Mesothelial cell of epicardium (in vitro differentiated cells): Measurements from ENCODE around the gene TNFRSF1B. TPM values are rescaled to one million over a fixed set of nuclear protein-coding genes. Genes with fewer than 3 reads are reported as not detected.

Experiments used
- DNase-seq, 2 experiments: peaks; one replicate each; pipeline ENCODE4 v3.0.0; 2021; ENCODE audit warnings: low spot score in 2 of 2; ENCODE audit not compliant: unreplicated experiment in 2 of 2
- H3K27ac Mint-ChIP-seq: 2 replicates; pipeline ENCODE4 v1.8.0; 2021; ENCODE audit warnings: mixed read lengths
- H3K27me3 Mint-ChIP-seq: 2 replicates; pipeline ENCODE4 v1.8.0; 2021; ENCODE audit warnings: low read depth, mixed read lengths
- H3K36me3 Mint-ChIP-seq: 2 replicates; pipeline ENCODE4 v1.8.0; 2021; ENCODE audit warnings: mixed read lengths
- H3K4me1 Mint-ChIP-seq: 2 replicates; pipeline ENCODE4 v1.8.0; 2021; ENCODE audit warnings: mixed read lengths
- H3K4me3 Mint-ChIP-seq: 2 replicates; pipeline ENCODE4 v1.8.0; 2021; ENCODE audit warnings: mild to moderate bottlenecking, moderate library complexity, mixed read lengths
- H3K9me3 Mint-ChIP-seq: 2 replicates; pipeline ENCODE4 v1.8.0; 2021; ENCODE audit warnings: mixed read lengths
- CTCF ChIP-seq: fragments of 200-600 bp; sonication (generic); IDR thresholded peaks from one replicate; pipeline ENCODE4 v1.5.0; 2021; ENCODE audit warnings: antibody characterized with exemption; ENCODE audit not compliant: unreplicated experiment
- total RNA-seq: library from RNA; stranded (reverse); gene quantifications from 3 replicates; pipeline ENCODE4 v1.2.1, GENCODE V29; 2021

Gene TNFRSF1B
- total RNA-seq, 1 donor from 2014 or later, result 2.9 TPM

GRCh38 chr1:12132078-12132477 is 34.7 kb upstream of the TNFRSF1B start:
- Mint-ChIP-seq H3K27me3 (no peaks in the 10 kb centered on the region), H3K4me3 (no peak overlapping the region), H3K4me1 (no peaks in the 10 kb centered on the region), H3K9me3 (no peaks in the 10 kb centered on the region), H3K36me3 (no peaks in the 10 kb centered on the region), H3K27ac (no peak overlapping the region)
- no peak for TF ChIP-seq CTCF
- DNase-seq, result no peak

GRCh38 chr1:12134716-12135115 is 32.1 kb upstream of the TNFRSF1B start:
- DNase-seq, result no peak
- Mint-ChIP-seq H3K27me3 (no peaks in the 10 kb centered on the region), H3K27ac (no peak overlapping the region), H3K4me1 (no peaks in the 10 kb centered on the region), H3K4me3 (no peak overlapping the region), H3K9me3 (no peaks in the 10 kb centered on the region), H3K36me3 (no peaks in the 10 kb centered on the region)
- TF ChIP-seq CTCF, result no peak

- no peak overlapping the region for H3K27ac Mint-ChIP-seq
- no peak for TF ChIP-seq CTCF
- no peaks in the 10 kb centered on the region for H3K27me3 Mint-ChIP-seq
- no peaks in the 10 kb centered on the region for H3K9me3 Mint-ChIP-seq
- no peaks in the 10 kb centered on the region for H3K36me3 Mint-ChIP-seq
- DNase-seq, result no peak
- H3K4me1 Mint-ChIP-seq, result no peaks in the 10 kb centered on the region
- H3K4me3 Mint-ChIP-seq, result no peak overlapping the region
Observed at GRCh38 chr1:12135612-12136011, 31.2 kb upstream of the TNFRSF1B start.

GRCh38 chr1:12136916-12137610 is 29.7 kb upstream of the TNFRSF1B start:
- DNase-seq, result no peak
- Mint-ChIP-seq H3K4me1 (peaks cover 7% of the 10 kb centered on the region), H3K27me3 (no peaks in the 10 kb centered on the region), H3K4me3 (no peak overlapping the region), H3K27ac (no peak overlapping the region), H3K36me3 (no peaks in the 10 kb centered on the region), H3K9me3 (no peaks in the 10 kb centered on the region)
- TF ChIP-seq CTCF, result no peak

GRCh38 chr1:12138196-12139168 is 28.3 kb upstream of the TNFRSF1B start:
- TF ChIP-seq CTCF, result no peak
- Mint-ChIP-seq H3K27me3 (no peaks in the 10 kb centered on the region), H3K36me3 (no peaks in the 10 kb centered on the region), H3K27ac (no peak overlapping the region), H3K9me3 (no peaks in the 10 kb centered on the region), H3K4me3 (no peak overlapping the region), H3K4me1 (peaks cover 9% of the 10 kb centered on the region)
- no peak for DNase-seq
